Measurements from ENCODE around the gene RALB. TPM values are rescaled to one million over a fixed set of nuclear protein-coding genes. Genes with fewer than 3 reads are reported as not detected.

Gene RALB
- 32.5 and 45.2 TPM in 2 replicates for total RNA-seq

- TF ChIP-seq CTCF (IDR thresholded peaks at IDR 0.05; ENCODE audit: insufficient read depth, low read length, poor library complexity, severe bottlenecking) = no peak
- no peaks in the 10 kb centered on the region for H3K36me3 ChIP-seq (ENCODE audit: control insufficient read depth, insufficient read depth, low read length)
- DNase-seq (ENCODE audit: low read depth) = peak; percentile 92
- H3K27me3 ChIP-seq (ENCODE audit: control insufficient read depth, insufficient read depth, low read length) = no peaks in the 10 kb centered on the region
- H3K4me3 ChIP-seq (ENCODE audit: low read depth, low read length) = peak within 1 kb of the TSS; percentile 76
Observed at GRCh38 chr2:120252225-120253020, at the start of gene RALB. RALB (plus strand) TSS chr2:120252852; CDS start chr2:120278665, 25,813 bp downstream.

GRCh38 chr2:120203251-120204021 is 49.2 kb upstream of the RALB start:
- no peak overlapping the region for H3K4me3 ChIP-seq (ENCODE audit: low read depth, low read length)
- DNase-seq (ENCODE audit: low read depth) = no peak
- no peak for TF ChIP-seq CTCF (IDR thresholded peaks at IDR 0.05; ENCODE audit: insufficient read depth, low read length, poor library complexity, severe bottlenecking)
- H3K27me3 ChIP-seq (ENCODE audit: control insufficient read depth, insufficient read depth, low read length) = peaks cover 2% of the 10 kb centered on the region
- H3K36me3 ChIP-seq (ENCODE audit: control insufficient read depth, insufficient read depth, low read length) = no peaks in the 10 kb centered on the region

GRCh38 chr2:120204022-120204405 is 48.6 kb upstream of the RALB start:
- DNase-seq (ENCODE audit: low read depth) = no peak
- H3K27me3 ChIP-seq (ENCODE audit: control insufficient read depth, insufficient read depth, low read length) = peaks cover 2% of the 10 kb centered on the region
- no peak for TF ChIP-seq CTCF (IDR thresholded peaks at IDR 0.05; ENCODE audit: insufficient read depth, low read length, poor library complexity, severe bottlenecking)
- no peak overlapping the region for H3K4me3 ChIP-seq (ENCODE audit: low read depth, low read length)
- no peaks in the 10 kb centered on the region for H3K36me3 ChIP-seq (ENCODE audit: control insufficient read depth, insufficient read depth, low read length)

- no peak overlapping the region for H3K4me3 ChIP-seq (ENCODE audit: low read depth, low read length)
- H3K27me3 ChIP-seq (ENCODE audit: control insufficient read depth, insufficient read depth, low read length) = peaks cover 2% of the 10 kb centered on the region
- DNase-seq (ENCODE audit: low read depth) = no peak
- H3K36me3 ChIP-seq (ENCODE audit: control insufficient read depth, insufficient read depth, low read length) = no peaks in the 10 kb centered on the region
- TF ChIP-seq CTCF (IDR thresholded peaks at IDR 0.05; ENCODE audit: insufficient read depth, low read length, poor library complexity, severe bottlenecking) = no peak
Observed at GRCh38 chr2:120204417-120204816, 48.2 kb upstream of the RALB start.

GRCh38 chr2:120204945-120205670 is 47.5 kb upstream of the RALB start:
- DNase-seq (ENCODE audit: low read depth) = no peak
- no peak for TF ChIP-seq CTCF (IDR thresholded peaks at IDR 0.05; ENCODE audit: insufficient read depth, low read length, poor library complexity, severe bottlenecking)
- Histone ChIP-seq H3K36me3 (ENCODE audit: control insufficient read depth, insufficient read depth, low read length) (no peaks in the 10 kb centered on the region), H3K4me3 (ENCODE audit: low read depth, low read length) (no peak overlapping the region), H3K27me3 (ENCODE audit: control insufficient read depth, insufficient read depth, low read length) (peaks cover 2% of the 10 kb centered on the region)
